SK-N-SH (cell line): ENCODE results near the gene APC.

ENCODE experiments used
- CHD2 ChIP-seq: fragments of 150-350 bp; IDR thresholded peaks from 2 replicates; pipeline ENCODE4 v1.6.1; 2018; ENCODE audit warnings: low read length; ENCODE audit not compliant: partially characterized antibody
- EP300 ChIP-seq, 2 experiments: IDR thresholded peaks; 2 replicates each; pipeline versions ENCODE4 v1.4.0 to v1.6.1; 2012; ENCODE audit warnings: borderline replicate concordance in 1 of 2, low read depth in 1 of 2, low read length in 1 of 2
- FOXM1 ChIP-seq: IDR thresholded peaks from 2 replicates; pipeline ENCODE4 v1.4.0; 2012; ENCODE audit warnings: low read depth, mild to moderate bottlenecking
- MEF2A ChIP-seq: IDR thresholded peaks from 2 replicates; pipeline ENCODE4 v1.4.0; 2012; ENCODE audit warnings: low read depth, borderline replicate concordance
- TF ChIP-seq, protein P1 (sequence below): fragments of 200-600 bp; sonication (generic); IDR thresholded peaks from 2 replicates; pipeline ENCODE4 v1.6.1; 2017; ENCODE audit warnings: antibody characterized with exemption, mild to moderate bottlenecking, moderate library complexity
- TF ChIP-seq, protein P2 (sequence below): fragments of 150-350 bp; IDR thresholded peaks from 2 replicates; pipeline ENCODE4 v1.6.1; 2017; ENCODE audit warnings: antibody characterized with exemption, low read length, low read depth, borderline replicate concordance

DNA sequence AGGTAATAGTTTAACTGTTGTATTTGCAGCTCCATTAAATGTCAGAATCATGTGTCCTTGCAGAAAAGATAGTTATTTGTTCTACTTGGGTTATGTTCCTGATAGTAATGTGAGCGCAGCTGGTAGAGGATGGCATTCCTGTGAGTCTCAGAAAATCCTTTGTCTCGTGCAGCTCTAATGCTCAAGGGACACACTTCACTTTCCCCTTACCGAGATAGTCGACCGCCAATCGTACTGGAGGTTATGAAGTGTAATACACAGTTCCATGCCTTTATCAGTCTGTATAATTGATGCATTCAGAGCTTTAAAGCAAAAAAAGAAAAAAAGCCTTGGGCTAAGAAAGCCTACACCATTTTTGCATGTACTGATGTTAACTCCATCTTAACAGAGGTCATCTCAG lies 63.2 kb downstream of the APC start:
- TF ChIP-seq, protein P1, sequence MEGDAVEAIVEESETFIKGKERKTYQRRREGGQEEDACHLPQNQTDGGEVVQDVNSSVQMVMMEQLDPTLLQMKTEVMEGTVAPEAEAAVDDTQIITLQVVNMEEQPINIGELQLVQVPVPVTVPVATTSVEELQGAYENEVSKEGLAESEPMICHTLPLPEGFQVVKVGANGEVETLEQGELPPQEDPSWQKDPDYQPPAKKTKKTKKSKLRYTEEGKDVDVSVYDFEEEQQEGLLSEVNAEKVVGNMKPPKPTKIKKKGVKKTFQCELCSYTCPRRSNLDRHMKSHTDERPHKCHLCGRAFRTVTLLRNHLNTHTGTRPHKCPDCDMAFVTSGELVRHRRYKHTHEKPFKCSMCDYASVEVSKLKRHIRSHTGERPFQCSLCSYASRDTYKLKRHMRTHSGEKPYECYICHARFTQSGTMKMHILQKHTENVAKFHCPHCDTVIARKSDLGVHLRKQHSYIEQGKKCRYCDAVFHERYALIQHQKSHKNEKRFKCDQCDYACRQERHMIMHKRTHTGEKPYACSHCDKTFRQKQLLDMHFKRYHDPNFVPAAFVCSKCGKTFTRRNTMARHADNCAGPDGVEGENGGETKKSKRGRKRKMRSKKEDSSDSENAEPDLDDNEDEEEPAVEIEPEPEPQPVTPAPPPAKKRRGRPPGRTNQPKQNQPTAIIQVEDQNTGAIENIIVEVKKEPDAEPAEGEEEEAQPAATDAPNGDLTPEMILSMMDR, result no peak
- TF ChIP-seq, protein P2, sequence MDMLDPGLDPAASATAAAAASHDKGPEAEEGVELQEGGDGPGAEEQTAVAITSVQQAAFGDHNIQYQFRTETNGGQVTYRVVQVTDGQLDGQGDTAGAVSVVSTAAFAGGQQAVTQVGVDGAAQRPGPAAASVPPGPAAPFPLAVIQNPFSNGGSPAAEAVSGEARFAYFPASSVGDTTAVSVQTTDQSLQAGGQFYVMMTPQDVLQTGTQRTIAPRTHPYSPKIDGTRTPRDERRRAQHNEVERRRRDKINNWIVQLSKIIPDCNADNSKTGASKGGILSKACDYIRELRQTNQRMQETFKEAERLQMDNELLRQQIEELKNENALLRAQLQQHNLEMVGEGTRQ, result no peak
- TF ChIP-seq FOXM1 (no peak), EP300 (IDR thresholded peaks at IDR 0.05; ENCODE audit: borderline replicate concordance in 1 of 2, low read depth in 1 of 2, low read length in 1 of 2) (no peak), MEF2A (no peak), CHD2 (no peak)
